Sigmoid colon (tissue), 7 donors: ENCODE data around the gene SCUBE1. TPM values are rescaled to one million over a fixed set of nuclear protein-coding genes. Genes with fewer than 3 reads are reported as not detected.

ENCODE experiments used
- DNase-seq: peaks from one replicate; pipeline ENCODE4 v3.0.0-alpha.2; 2019
- H3K27ac ChIP-seq, 4 donors: fragments of 200-600 bp; sonication (generic); one replicate each; pipeline ENCODE4 v1.5.1; 2016 to 2019; ENCODE audit warnings: mild to moderate bottlenecking in 1 of 4
- H3K27me3 ChIP-seq, 3 donors: fragments of 200-600 bp; sonication (generic); one replicate each; pipeline ENCODE4 v1.5.1; 2019; ENCODE audit warnings: mild to moderate bottlenecking in 1 of 3
- H3K36me3 ChIP-seq, 4 donors: fragments of 200-600 bp; sonication (generic); one replicate each; pipeline ENCODE4 v1.5.1; 2016 to 2019
- H3K4me1 ChIP-seq, 4 donors: fragments of 200-600 bp; sonication (generic); one replicate each; pipeline ENCODE4 v1.5.1; 2017 to 2019
- H3K4me3 ChIP-seq, 4 donors: fragments of 200-600 bp; sonication (generic); one replicate each; pipeline ENCODE4 v1.5.1; 2017 to 2019; ENCODE audit warnings: mild to moderate bottlenecking in 2 of 4, moderate library complexity in 1 of 4
- H3K9me3 ChIP-seq, 4 donors: fragments of 200-600 bp in 3 of 4; sonication (generic) in 3 of 4; one replicate each; pipeline versions ENCODE4 v1.5.1 to v1.6.1; 2013 to 2019
- EP300 ChIP-seq, 4 donors: sonication (generic); formaldehyde crosslinking; IDR thresholded peaks; one replicate each; pipeline ENCODE4 v1.6.1; 2017; ENCODE audit warnings: antibody characterized with exemption in 4 of 4
- POLR2A ChIP-seq, 2 donors: fragments of 450-650 bp; IDR thresholded peaks; one replicate each; pipeline ENCODE4 v1.6.1; 2016; ENCODE audit warnings: antibody characterized with exemption in 2 of 2, mild to moderate bottlenecking in 2 of 2, moderate library complexity in 2 of 2
- POLR2AphosphoS5 ChIP-seq, 4 donors: sonication (generic); formaldehyde crosslinking; IDR thresholded peaks; one replicate each; pipeline ENCODE4 v1.6.1; 2017; ENCODE audit warnings: antibody characterized with exemption in 4 of 4
- WGBS, 2 donors: extraction: QIAGEN DNeasy Blood & Tissue Kit; methylation state at CpG; one replicate each; pipeline ENCODE4 v1.1.7; 2013; 5-methylcytosine and 5-hydroxymethylcytosine counted together
- intact Hi-C: fragments of 100-400 bp; cut with DNase I; formaldehyde crosslinking; loops from one replicate; pipeline ENCODE4 v1.15.1; 2023
- polyA plus RNA-seq, 3 donors: library from polyadenylated mRNA; stranded (reverse); fragments of 200-250 nt; gene quantifications; one replicate each; pipeline ENCODE4 v1.2.3, GENCODE V29; 2013
- total RNA-seq, 4 donors: library from RNA; depleted of rRNA; stranded (reverse); fragments of >200 nt; gene quantifications; one replicate each; pipeline ENCODE4 v1.1.0, GENCODE V29; 2016
- TF ChIP-seq, protein P1 (sequence below), 4 experiments: fragments of 450-650 bp in 3 of 4; fragments of 200-600 bp in 1 of 4; IDR thresholded peaks; one replicate each; pipeline ENCODE4 v1.5.1; 2016 to 2019; ENCODE audit warnings: antibody characterized with exemption in 4 of 4, mild to moderate bottlenecking in 3 of 4, moderate library complexity in 2 of 4
- donor health status: healthy with polysubstance abuse.
- donor health status: Bipolar disorder and iron deficiency.
- donor health status: healthy.

The SCUBE1 gene
- total and polyA plus RNA-seq, 7 donors = 0.23 to 1.1 (median 0.55) TPM

- peaks cover 0 to 7% (median 3%) of the 10 kb centered on the region in 4 donors for H3K4me1 ChIP-seq
- H3K27me3 ChIP-seq = peaks cover 0 to 28% (median 15%) of the 10 kb centered on the region in 3 donors
- TF ChIP-seq, protein P1, sequence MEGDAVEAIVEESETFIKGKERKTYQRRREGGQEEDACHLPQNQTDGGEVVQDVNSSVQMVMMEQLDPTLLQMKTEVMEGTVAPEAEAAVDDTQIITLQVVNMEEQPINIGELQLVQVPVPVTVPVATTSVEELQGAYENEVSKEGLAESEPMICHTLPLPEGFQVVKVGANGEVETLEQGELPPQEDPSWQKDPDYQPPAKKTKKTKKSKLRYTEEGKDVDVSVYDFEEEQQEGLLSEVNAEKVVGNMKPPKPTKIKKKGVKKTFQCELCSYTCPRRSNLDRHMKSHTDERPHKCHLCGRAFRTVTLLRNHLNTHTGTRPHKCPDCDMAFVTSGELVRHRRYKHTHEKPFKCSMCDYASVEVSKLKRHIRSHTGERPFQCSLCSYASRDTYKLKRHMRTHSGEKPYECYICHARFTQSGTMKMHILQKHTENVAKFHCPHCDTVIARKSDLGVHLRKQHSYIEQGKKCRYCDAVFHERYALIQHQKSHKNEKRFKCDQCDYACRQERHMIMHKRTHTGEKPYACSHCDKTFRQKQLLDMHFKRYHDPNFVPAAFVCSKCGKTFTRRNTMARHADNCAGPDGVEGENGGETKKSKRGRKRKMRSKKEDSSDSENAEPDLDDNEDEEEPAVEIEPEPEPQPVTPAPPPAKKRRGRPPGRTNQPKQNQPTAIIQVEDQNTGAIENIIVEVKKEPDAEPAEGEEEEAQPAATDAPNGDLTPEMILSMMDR (IDR thresholded peaks at IDR 0.05) = no peak
- no peak overlapping the region for H3K4me3 ChIP-seq
- H3K36me3 ChIP-seq = no peaks in the 10 kb centered on the region
- intact Hi-C loops = loop anchor here (5.0 kb wide), 1 partner anchor 493 kb away; no protein-coding TSS in a partner anchor
- DNase-seq = no peak
- WGBS, 2 donors = 67 to 86% methylated on average over 8 of the region's 8 CpGs
- H3K27ac ChIP-seq = no peak overlapping the region
- H3K9me3 ChIP-seq = peaks cover 0 to 3% (median 0%) of the 10 kb centered on the region in 4 donors
Observed at GRCh38 chr22:43389227-43389836, 46.2 kb upstream of the SCUBE1 start.

- DNase-seq = peak; percentile 84
- WGBS, 2 donors = 4 to 11% methylated on average over 17 of the region's 17 CpGs
- Histone ChIP-seq H3K9me3 (no peaks in the 10 kb centered on the region), H3K27me3 (peaks cover 0 to 28% (median 15%) of the 10 kb centered on the region in 3 donors), H3K27ac (no peak overlapping the region), H3K36me3 (no peaks in the 10 kb centered on the region), H3K4me3 (no peak overlapping the region), H3K4me1 (peaks cover 0 to 7% (median 3%) of the 10 kb centered on the region in 4 donors)
- intact Hi-C loops = loop anchor here (1.0 to 5.0 kb wide), 3 partner anchors 408 to 494 kb away; no protein-coding TSS in a partner anchor
- no peak for TF ChIP-seq POLR2AphosphoS5 (IDR thresholded peaks at IDR 0.05)
- TF ChIP-seq, protein P1 (IDR thresholded peaks at IDR 0.05) = peak; percentile 72 to 99 (median 91)
Observed at GRCh38 chr22:43388420-43388851, 45.3 kb upstream of the SCUBE1 start.

DNA sequence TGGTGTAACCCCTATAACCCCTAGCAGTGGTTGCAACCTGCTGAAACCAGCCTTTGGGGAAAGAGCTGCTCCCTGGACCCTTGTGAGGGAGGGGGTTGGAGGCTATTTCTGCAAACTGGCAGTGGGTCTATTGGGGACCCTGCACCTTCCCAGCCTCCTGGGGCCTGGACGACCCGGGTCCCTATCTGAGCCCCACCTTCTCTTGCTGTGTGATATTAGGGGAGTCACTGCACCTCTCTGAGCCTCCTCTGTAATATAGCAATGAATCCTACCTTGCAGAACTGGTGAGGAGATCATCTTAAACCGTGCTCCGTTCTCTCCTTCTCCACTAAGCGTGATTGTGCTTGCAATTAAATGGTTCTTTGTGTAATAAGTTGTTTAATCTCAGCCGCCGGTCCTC lies 44.6 kb upstream of the SCUBE1 start:
- 59 to 65% methylated on average over 7 of the region's 7 CpGs for WGBS, 2 donors
- H3K36me3 ChIP-seq = no peaks in the 10 kb centered on the region
- intact Hi-C loops = loop anchor here (1.0 to 5.0 kb wide), 3 partner anchors 408 to 494 kb away; no protein-coding TSS in a partner anchor

GRCh38 chr22:43385770-43386641 lies 42.8 kb upstream of the SCUBE1 start:
- Histone ChIP-seq H3K4me1 (peaks cover 0 to 7% (median 3%) of the 10 kb centered on the region in 4 donors), H3K9me3 (no peaks in the 10 kb centered on the region), H3K36me3 (no peaks in the 10 kb centered on the region), H3K27ac (no peak overlapping the region), H3K4me3 (no peak overlapping the region), H3K27me3 (peaks cover 0 to 28% (median 15%) of the 10 kb centered on the region in 3 donors)
- TF ChIP-seq EP300 (IDR thresholded peaks at IDR 0.05) (no peak), POLR2A (IDR thresholded peaks at IDR 0.05) (no peak), POLR2AphosphoS5 (IDR thresholded peaks at IDR 0.05) (no peak)
- TF ChIP-seq, protein P1 (IDR thresholded peaks at IDR 0.05) = peak; percentile 43 to 87 (median 76)
- 5 to 9% methylated on average over 20 of the region's 20 CpGs for WGBS, 2 donors
- intact Hi-C loops = loop anchor here (1.0 to 5.0 kb wide), 3 partner anchors 111 to 496 kb away; no protein-coding TSS in a partner anchor
- peak; percentile 84 for DNase-seq

More for the DNA sequence above, 44.6 kb upstream of the SCUBE1 start:
- no peaks in the 10 kb centered on the region for H3K9me3 ChIP-seq
- no peak for TF ChIP-seq POLR2AphosphoS5 (IDR thresholded peaks at IDR 0.05)
- no peak for TF ChIP-seq POLR2A (IDR thresholded peaks at IDR 0.05)
- TF ChIP-seq EP300 (IDR thresholded peaks at IDR 0.05) = no peak
- TF ChIP-seq, protein P1 (IDR thresholded peaks at IDR 0.05) = no peak
- peaks cover 0 to 28% (median 15%) of the 10 kb centered on the region in 3 donors for H3K27me3 ChIP-seq
- no peak overlapping the region for H3K4me3 ChIP-seq
- peaks cover 0 to 7% (median 3%) of the 10 kb centered on the region in 4 donors for H3K4me1 ChIP-seq
- H3K27ac ChIP-seq = no peak overlapping the region
- DNase-seq = no peak
